H9 (cell line): Measurements from ENCODE around the gene BST2. TPM values are rescaled to one million over a fixed set of nuclear protein-coding genes. Genes with fewer than 3 reads are reported as not detected.

Experiments used
- DNase-seq: peaks from one replicate; pipeline ENCODE4 v3.0.0-alpha.2; 2017
- H2AFZ ChIP-seq: one replicate; pipeline ENCODE4 v1.6.1; 2013; ENCODE audit warnings: mild to moderate bottlenecking, low read length, control low read depth, moderate library complexity
- H2AK5ac ChIP-seq: 2 replicates; pipeline ENCODE4 v1.6.1; 2013; ENCODE audit warnings: low read length, control low read depth, mixed read lengths; ENCODE audit not compliant: insufficient read length
- H2BK120ac ChIP-seq: one replicate; pipeline ENCODE4 v1.6.1; 2013; ENCODE audit warnings: low read depth, mild to moderate bottlenecking, low read length, control low read depth, inconsistent platforms; ENCODE audit not compliant: poor library complexity, severe bottlenecking
- H2BK12ac ChIP-seq: 2 replicates; pipeline ENCODE4 v1.6.1; 2013; ENCODE audit warnings: low read length, control low read depth, mixed read lengths, low read depth; ENCODE audit not compliant: insufficient read length
- H2BK15ac ChIP-seq: 2 replicates; pipeline ENCODE4 v1.6.1; 2013; ENCODE audit warnings: low read depth, low read length, control low read depth
- H2BK20ac ChIP-seq: one replicate; pipeline ENCODE4 v1.6.1; 2013; ENCODE audit warnings: low read depth, mild to moderate bottlenecking, low read length, control low read depth, inconsistent platforms; ENCODE audit not compliant: poor library complexity, severe bottlenecking
- H2BK5ac ChIP-seq: 2 replicates; pipeline ENCODE4 v1.6.1; 2013; ENCODE audit warnings: low read length, control low read depth, mixed read lengths; ENCODE audit not compliant: insufficient read length
- H3K14ac ChIP-seq: 2 replicates; pipeline ENCODE4 v1.6.1; 2013; ENCODE audit warnings: low read length, control low read depth; ENCODE audit not compliant: insufficient read depth
- H3K18ac ChIP-seq: 2 replicates; pipeline ENCODE4 v1.6.1; 2013; ENCODE audit warnings: low read depth, mild to moderate bottlenecking, mixed read lengths, low read length, control low read depth; ENCODE audit not compliant: insufficient read length
- H3K23ac ChIP-seq: 2 replicates; pipeline ENCODE4 v1.6.1; 2013; ENCODE audit warnings: low read length, control low read depth, mixed read lengths, low read depth; ENCODE audit not compliant: insufficient read length
- H3K23me2 ChIP-seq: 2 replicates; pipeline ENCODE4 v1.6.1; 2013; ENCODE audit warnings: low read depth, mild to moderate bottlenecking, mixed read lengths, low read length, control low read depth; ENCODE audit not compliant: insufficient read length, poor library complexity, severe bottlenecking
- H3K27ac ChIP-seq: 2 replicates; pipeline ENCODE4 v1.5.1; 2013; ENCODE audit warnings: low read length, control low read depth, mixed read lengths, low read depth; ENCODE audit not compliant: insufficient read length
- H3K27me3 ChIP-seq: 2 replicates; pipeline ENCODE4 v1.6.1; 2013; ENCODE audit warnings: low read length, control low read depth, inconsistent platforms; ENCODE audit not compliant: insufficient read depth
- H3K4ac ChIP-seq: 2 replicates; pipeline ENCODE4 v1.6.1; 2013; ENCODE audit warnings: low read depth, mild to moderate bottlenecking, control low read depth, inconsistent platforms, low read length, moderate library complexity
- H3K4me1 ChIP-seq: 2 replicates; pipeline ENCODE4 v1.6.1; 2013; ENCODE audit warnings: low read length, control low read depth, inconsistent platforms; ENCODE audit not compliant: insufficient read depth
- H3K4me2 ChIP-seq: 2 replicates; pipeline ENCODE4 v1.6.1; 2013; ENCODE audit warnings: low read length, control low read depth, mixed read lengths; ENCODE audit not compliant: insufficient read length, insufficient read depth
- H3K56ac ChIP-seq: 2 replicates; pipeline ENCODE4 v1.6.1; 2013; ENCODE audit warnings: low read depth, mild to moderate bottlenecking, mixed read lengths, low read length, control low read depth; ENCODE audit not compliant: insufficient read length
- H3K79me1 ChIP-seq: 2 replicates; pipeline ENCODE4 v1.6.1; 2013; ENCODE audit warnings: low read depth, mild to moderate bottlenecking, moderate library complexity, low read length, control low read depth, inconsistent platforms; ENCODE audit not compliant: insufficient read depth, poor library complexity, severe bottlenecking
- H3K79me2 ChIP-seq: 2 replicates; pipeline ENCODE4 v1.6.1; 2013; ENCODE audit warnings: low read length, control low read depth, inconsistent platforms; ENCODE audit not compliant: insufficient read depth
- H3K9ac ChIP-seq: 2 replicates; pipeline ENCODE4 v1.6.1; 2013; ENCODE audit warnings: low read length, control low read depth, mixed read lengths; ENCODE audit not compliant: insufficient read length; ENCODE audit errors: extremely low read depth
- H3K9me3 ChIP-seq: one replicate; pipeline ENCODE4 v1.6.1; 2013; ENCODE audit warnings: low read depth, low read length, inconsistent platforms; ENCODE audit not compliant: control insufficient read depth
- H3T11ph ChIP-seq: one replicate; pipeline ENCODE4 v1.6.1; 2013; ENCODE audit warnings: mild to moderate bottlenecking, low read length, control low read depth, inconsistent platforms
- H4K20me1 ChIP-seq: one replicate; pipeline ENCODE4 v1.6.1; 2013; ENCODE audit not compliant: control insufficient read depth, insufficient read length, insufficient read depth
- H4K5ac ChIP-seq: 2 replicates; pipeline ENCODE4 v1.6.1; 2013; ENCODE audit warnings: low read depth, mild to moderate bottlenecking, mixed read lengths, low read length, control low read depth; ENCODE audit not compliant: insufficient read length
- H4K8ac ChIP-seq: replicated peaks from 2 replicates; pipeline ENCODE4 v1.6.1; 2013; ENCODE audit warnings: low read length, control low read depth, mixed read lengths, low read depth; ENCODE audit not compliant: insufficient read length
- H4K91ac ChIP-seq: 2 replicates; pipeline ENCODE4 v1.6.1; 2013; ENCODE audit warnings: low read depth, mild to moderate bottlenecking, moderate library complexity, mixed read lengths, low read length, control low read depth; ENCODE audit not compliant: insufficient read length
- H3K27ac Mint-ChIP-seq, 3 experiments: 2 replicates in 2 of 3; 3 replicates in 1 of 3; pipeline ENCODE4 v1.8.0; 2020 to 2021; ENCODE audit warnings: mixed read lengths in 3 of 3, mild to moderate bottlenecking in 1 of 3, moderate library complexity in 1 of 3
- H3K27me3 Mint-ChIP-seq: 2 replicates; pipeline ENCODE4 v1.8.0; 2021; ENCODE audit warnings: low read depth, mild to moderate bottlenecking, moderate library complexity, mixed read lengths
- H3K36me3 Mint-ChIP-seq, 3 experiments: 2 replicates in 2 of 3; 3 replicates in 1 of 3; pipeline ENCODE4 v1.8.0; 2020 to 2021; ENCODE audit warnings: low read depth in 3 of 3, mixed read lengths in 3 of 3; ENCODE audit not compliant: insufficient read depth in 1 of 3
- H3K4me1 Mint-ChIP-seq, 2 experiments: 2 replicates each; pipeline ENCODE4 v1.8.0; 2020; ENCODE audit warnings: mixed read lengths in 2 of 2
- H3K4me3 Mint-ChIP-seq, 2 experiments: 2 replicates in 1 of 2; 3 replicates in 1 of 2; pipeline ENCODE4 v1.8.0; 2020 to 2021; ENCODE audit warnings: mild to moderate bottlenecking in 2 of 2, mixed read lengths in 2 of 2, moderate library complexity in 1 of 2
- H3K9me3 Mint-ChIP-seq, 2 experiments: 2 replicates in 1 of 2; 3 replicates in 1 of 2; pipeline ENCODE4 v1.8.0; 2020; ENCODE audit warnings: mild to moderate bottlenecking in 2 of 2, mixed read lengths in 2 of 2, moderate library complexity in 1 of 2
- WGBS: extraction: QIAGEN DNeasy Blood & Tissue Kit; methylation state at CpG from one replicate; pipeline ENCODE4 v1.1.7; 2013; ENCODE audit warnings: missing lambda C conversion rate, low lambda C conversion rate, mixed read lengths; ENCODE audit not compliant: insufficient read length; ENCODE audit errors: extremely low coverage; 5-methylcytosine and 5-hydroxymethylcytosine counted together
- total RNA-seq: library from RNA; stranded (reverse); gene quantifications from 2 replicates; pipeline ENCODE4 v1.2.1, GENCODE V29; 2021
- TF ChIP-seq, protein P1 (sequence below): fragments of 200-600 bp; sonication (generic); conservative IDR thresholded peaks from 3 replicates; pipeline ENCODE4 v1.8.0; 2021; ENCODE audit warnings: antibody characterized with exemption, mild to moderate bottlenecking

BST2 gene
- total RNA-seq, 1 experiment from 2014 or later, result 63.3 TPM

DNA sequence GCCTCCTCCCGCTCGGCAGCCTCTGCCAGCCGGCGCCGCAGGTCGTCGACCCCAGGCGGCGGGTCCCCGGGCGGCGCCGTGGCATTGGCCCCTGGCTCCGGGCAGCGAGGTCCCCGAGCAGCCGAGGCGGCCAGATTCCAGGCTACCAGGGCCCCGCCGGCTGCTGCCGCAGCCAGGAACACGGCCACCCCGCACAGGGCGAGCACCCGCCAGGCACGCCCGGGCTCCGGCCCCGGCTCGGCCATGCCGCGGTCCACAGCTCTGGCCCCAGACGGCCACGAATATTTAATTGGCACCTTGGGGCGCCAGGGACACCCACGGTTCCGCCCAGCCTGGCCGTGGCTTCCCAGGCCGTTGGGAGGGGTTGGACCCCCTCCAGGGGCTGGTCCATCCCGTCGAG lies 11.5 kb downstream of the BST2 start, which contains the start of gene CCDC194:
Gene CCDC194, minus strand, starts transcription at position 283 of the 400 bp plus-strand sequence. Its CDS starts 38 bp downstream, at position 245.
- no peak within 1 kb of the TSS for H3K4me2 ChIP-seq
- peaks cover 7 to 8% of the 10 kb centered on the region in 2 experiments for H3K9me3 Mint-ChIP-seq
- DNase-seq, result no peak
- H3K18ac ChIP-seq, result no peak within 1 kb of the TSS
- H3K9me3 ChIP-seq, result no peaks in the 10 kb centered on the region
- no peak within 1 kb of the TSS for H4K5ac ChIP-seq
- H2BK120ac ChIP-seq, result no peak within 1 kb of the TSS
- H3K27ac Mint-ChIP-seq, result no peak within 1 kb of the TSS
- H3K23me2 ChIP-seq, result peaks cover 14% of the 10 kb centered on the region
- no peak within 1 kb of the TSS for H3K14ac ChIP-seq
- no peak within 1 kb of the TSS for H2BK20ac ChIP-seq
- peaks cover 15% of the 10 kb centered on the region for H3K27me3 Mint-ChIP-seq
- H2BK12ac ChIP-seq, result no peak within 1 kb of the TSS
- H3K79me2 ChIP-seq, result no peaks in the 10 kb centered on the region
- H3K4ac ChIP-seq, result no peak within 1 kb of the TSS
- no peak within 1 kb of the TSS for H4K91ac ChIP-seq
- H4K8ac ChIP-seq, result no peak within 1 kb of the TSS
- TF ChIP-seq, protein P1, sequence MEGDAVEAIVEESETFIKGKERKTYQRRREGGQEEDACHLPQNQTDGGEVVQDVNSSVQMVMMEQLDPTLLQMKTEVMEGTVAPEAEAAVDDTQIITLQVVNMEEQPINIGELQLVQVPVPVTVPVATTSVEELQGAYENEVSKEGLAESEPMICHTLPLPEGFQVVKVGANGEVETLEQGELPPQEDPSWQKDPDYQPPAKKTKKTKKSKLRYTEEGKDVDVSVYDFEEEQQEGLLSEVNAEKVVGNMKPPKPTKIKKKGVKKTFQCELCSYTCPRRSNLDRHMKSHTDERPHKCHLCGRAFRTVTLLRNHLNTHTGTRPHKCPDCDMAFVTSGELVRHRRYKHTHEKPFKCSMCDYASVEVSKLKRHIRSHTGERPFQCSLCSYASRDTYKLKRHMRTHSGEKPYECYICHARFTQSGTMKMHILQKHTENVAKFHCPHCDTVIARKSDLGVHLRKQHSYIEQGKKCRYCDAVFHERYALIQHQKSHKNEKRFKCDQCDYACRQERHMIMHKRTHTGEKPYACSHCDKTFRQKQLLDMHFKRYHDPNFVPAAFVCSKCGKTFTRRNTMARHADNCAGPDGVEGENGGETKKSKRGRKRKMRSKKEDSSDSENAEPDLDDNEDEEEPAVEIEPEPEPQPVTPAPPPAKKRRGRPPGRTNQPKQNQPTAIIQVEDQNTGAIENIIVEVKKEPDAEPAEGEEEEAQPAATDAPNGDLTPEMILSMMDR, result no peak
- no peaks in the 10 kb centered on the region for H3K27me3 ChIP-seq
- peaks cover 3 to 15% (median 5%) of the 10 kb centered on the region in 3 experiments; a peak in 6 of 7 replicates for H3K36me3 Mint-ChIP-seq
- no peaks in the 10 kb centered on the region for H3K4me1 ChIP-seq
- H3K9ac ChIP-seq, result no peak within 1 kb of the TSS
- no peak within 1 kb of the TSS for H3K56ac ChIP-seq
- H2AFZ ChIP-seq, result no peak within 1 kb of the TSS
- no peak within 1 kb of the TSS for H2BK15ac ChIP-seq
- no peak within 1 kb of the TSS for H3K23ac ChIP-seq
- H3T11ph ChIP-seq, result no peak within 1 kb of the TSS
- no CpG with 5 or more reads among the region's 41 CpGs for WGBS
- H3K79me1 ChIP-seq, result no peaks in the 10 kb centered on the region
- peak within 1 kb of the TSS in 1 of 2 experiments; percentile 58; a peak in 2 of 5 replicates for H3K4me3 Mint-ChIP-seq
- H3K4me1 Mint-ChIP-seq, result peaks cover 12 to 14% of the 10 kb centered on the region in 2 experiments
- no peak within 1 kb of the TSS for H3K27ac ChIP-seq
- no peaks in the 10 kb centered on the region for H4K20me1 ChIP-seq
- no peak within 1 kb of the TSS for H2BK5ac ChIP-seq
- no peak within 1 kb of the TSS for H2AK5ac ChIP-seq
